K562 (cell line): ENCODE measurements around the gene ZSCAN22. TPM values are rescaled to one million over a fixed set of nuclear protein-coding genes. Genes with fewer than 3 reads are reported as not detected.

Source experiments
- AFF1 ChIP-seq, 2 experiments: fragments of 450-650 bp; IDR thresholded peaks; 2 replicates each; pipeline ENCODE4 v1.6.1; 2018; ENCODE audit warnings: mild to moderate bottlenecking in 2 of 2, low read depth in 1 of 2; ENCODE audit not compliant: partially characterized antibody in 2 of 2
- ARID4B ChIP-seq: sonication (generic); formaldehyde crosslinking; IDR thresholded peaks from 2 replicates; pipeline ENCODE4 v1.8.0; 2022; ENCODE audit warnings: mild to moderate bottlenecking, missing genetic modification reagents
- DNMT1 ChIP-seq: fragments of 450-650 bp; IDR thresholded peaks from 2 replicates; pipeline ENCODE4 v1.6.1; 2016; ENCODE audit warnings: antibody characterized with exemption, mild to moderate bottlenecking
- HSF4 ChIP-seq: fragments of 250-450 bp; sonication (Bioruptor Pico); IDR thresholded peaks from 2 replicates; pipeline ENCODE4 v2.1.2; 2022; ENCODE audit warnings: mild to moderate bottlenecking, moderate library complexity, borderline replicate concordance
- REST ChIP-seq, 2 experiments: fragments of 450-650 bp; formaldehyde crosslinking in 1 of 2; IDR thresholded peaks; 2 replicates each; pipeline versions ENCODE4 v1.4.0 to v1.6.1; 2014 to 2020; ENCODE audit warnings: mild to moderate bottlenecking in 2 of 2, borderline replicate concordance in 1 of 2, low read depth in 1 of 2
- polyA plus RNA-seq, 8 experiments: library from polyadenylated mRNA; depleted of rRNA in 4 of 8; stranded (reverse) in 5 of 8; unstranded in 3 of 8; fragments of >200 nt; fragmentation: Nextera tagmentation in 2 of 8; fragmentation: Illumina TruSeq in 1 of 8; extraction: Ambion mirVana in 2 of 8; extraction: Trizol in 1 of 8; gene quantifications; 2 replicates each; pipeline versions ENCODE4 v1.2.1 to v1.2.3, GENCODE V29; 2011 to 2014; ENCODE audit warnings: inconsistent platforms in 1 of 8, missing spikeins in 1 of 8
- total RNA-seq, 7 experiments: library from RNA; depleted of rRNA in 6 of 7; stranded (reverse); fragments of >200 nt in 6 of 7; fragmentation: Illumina TruSeq in 2 of 7; extraction: Trizol in 2 of 7; gene quantifications; 2 replicates each; pipeline versions ENCODE4 v1.2.1 to v1.2.3, GENCODE V29; 2011 to 2021; ENCODE audit warnings: low replicate concordance in 1 of 7
- TF ChIP-seq, protein P1 (sequence below), 2 experiments: fragments of 200-800 bp in 1 of 2; sonication (Bioruptor generic) in 1 of 2; sonication (generic) in 1 of 2; formaldehyde crosslinking in 1 of 2; IDR thresholded peaks in 1 of 2; conservative IDR thresholded peaks in 1 of 2; 2 replicates each; pipeline versions ENCODE4 v1.5.0 to v1.6.1; 2016 to 2020; ENCODE audit warnings: missing compliant biosample characterization in 1 of 2, missing genetic modification characterization in 1 of 2, missing genetic modification reagents in 1 of 2

The ZSCAN22 gene
- total and polyA plus RNA-seq, 9 of the 15 experiments (the other 6 are each of a cell fraction or from before 2014, with no cell fraction given) = 0.98 to 5.3 (median 3.0) TPM

- TF ChIP-seq ARID4B (peak; percentile 69), HSF4 (no peak), DNMT1 (no peak), AFF1 (IDR thresholded peaks at IDR 0.05; ENCODE audit: low read depth in 1 of 2, partially characterized antibody in 2 of 2) (peak in 1 of 2 experiments; percentile 99), REST (IDR thresholded peaks at IDR 0.05; ENCODE audit: borderline replicate concordance) (peak; percentile 99), REST (CRISPR knock-in tag; IDR thresholded peaks at IDR 0.05; ENCODE audit: low read depth) (peak; percentile 95)
- TF ChIP-seq, protein P1, sequence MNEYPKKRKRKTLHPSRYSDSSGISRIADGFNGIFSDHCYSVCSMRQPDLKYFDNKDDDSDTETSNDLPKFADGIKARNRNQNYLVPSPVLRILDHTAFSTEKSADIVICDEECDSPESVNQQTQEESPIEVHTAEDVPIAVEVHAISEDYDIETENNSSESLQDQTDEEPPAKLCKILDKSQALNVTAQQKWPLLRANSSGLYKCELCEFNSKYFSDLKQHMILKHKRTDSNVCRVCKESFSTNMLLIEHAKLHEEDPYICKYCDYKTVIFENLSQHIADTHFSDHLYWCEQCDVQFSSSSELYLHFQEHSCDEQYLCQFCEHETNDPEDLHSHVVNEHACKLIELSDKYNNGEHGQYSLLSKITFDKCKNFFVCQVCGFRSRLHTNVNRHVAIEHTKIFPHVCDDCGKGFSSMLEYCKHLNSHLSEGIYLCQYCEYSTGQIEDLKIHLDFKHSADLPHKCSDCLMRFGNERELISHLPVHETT (CRISPR knock-in tag; conservative IDR thresholded peaks at IDR 0.05 in 1 of 2, IDR thresholded peaks at IDR 0.05 in 1 of 2) = 0 out of 4 replicates have a peak, but pooled peaks of 1 of the 2 experiments have one; percentile 55
Measured at GRCh38 chr19:58317476-58318072, 9.2 kb upstream of the ZSCAN22 start (continued).
